HG03354 (cell line): ENCODE results near the gene CFAP299.
A peak's percentile ranks its signal among the peaks of the same experiment; 100 is the strongest.

Source experiments
- ATAC-seq: cut with Tn5 transposase; IDR thresholded peaks from one replicate; pipeline ENCODE4 v1.9.1; 2021; ENCODE audit warnings: mild to moderate bottlenecking; ENCODE audit not compliant: unreplicated experiment, poor library complexity, severe bottlenecking

Gene CFAP299

GRCh38 chr4:80385397-80386280 is 50.1 kb downstream of the CFAP299 start:
- no peak for ATAC-seq

- ATAC-seq: no peak
Observed at GRCh38 chr4:80386281-80386886, 50.9 kb downstream of the CFAP299 start.

- no peak for ATAC-seq
Observed at GRCh38 chr4:80387390-80388283, 52.1 kb downstream of the CFAP299 start.

GRCh38 chr4:80388284-80388607 is 52.7 kb downstream of the CFAP299 start:
- ATAC-seq: no peak

GRCh38 chr4:80390178-80390577 is 54.6 kb downstream of the CFAP299 start:
- ATAC-seq: no peak

- peak; percentile 78 for ATAC-seq
Observed at GRCh38 chr4:80393246-80393969, 57.9 kb downstream of the CFAP299 start.

- ATAC-seq: peak; percentile 25
Observed at GRCh38 chr4:80393970-80394250, 58.4 kb downstream of the CFAP299 start.

- ATAC-seq: no peak
Observed at GRCh38 chr4:80407246-80407645, 71.7 kb downstream of the CFAP299 start.

GRCh38 chr4:80409809-80410208 is 74.3 kb downstream of the CFAP299 start:
- no peak for ATAC-seq

GRCh38 chr4:80412322-80412721 is 76.8 kb downstream of the CFAP299 start:
- ATAC-seq: no peak

GRCh38 chr4:80413086-80413485 is 77.6 kb downstream of the CFAP299 start:
- no peak for ATAC-seq

GRCh38 chr4:80417019-80417418 is 81.5 kb downstream of the CFAP299 start:
- ATAC-seq: no peak

- peak; percentile 70 for ATAC-seq
Observed at GRCh38 chr4:80419946-80420345, 84.4 kb downstream of the CFAP299 start.

GRCh38 chr4:80420638-80421037 is 85.1 kb downstream of the CFAP299 start:
- peak; percentile 57 for ATAC-seq

GRCh38 chr4:80422727-80423404 is 87.3 kb downstream of the CFAP299 start:
- ATAC-seq: peak; percentile 51

GRCh38 chr4:80423553-80424224 is 88.2 kb downstream of the CFAP299 start:
- no peak for ATAC-seq

- no peak for ATAC-seq
Observed at GRCh38 chr4:80424225-80424581, 88.7 kb downstream of the CFAP299 start.

GRCh38 chr4:80425124-80426100 is 89.9 kb downstream of the CFAP299 start:
- ATAC-seq: no peak
